Measurements from ENCODE around the gene GBA3.

GBA3 gene

GRCh38 chr4:22672944-22673343, 19.8 kb upstream of the GBA3 start:
- Histone ChIP-seq H3K27ac (ENCODE audit: low read depth, low read length) (no peak overlapping the region), H3K27me3 (ENCODE audit: control insufficient read depth in 1 of 2, insufficient read depth in 2 of 2, low read length in 2 of 2) (no peaks in the 10 kb centered on the region), H3K4me3 (ENCODE audit: low read depth in 1 of 2, low read length in 2 of 2) (no peak overlapping the region)

DNA sequence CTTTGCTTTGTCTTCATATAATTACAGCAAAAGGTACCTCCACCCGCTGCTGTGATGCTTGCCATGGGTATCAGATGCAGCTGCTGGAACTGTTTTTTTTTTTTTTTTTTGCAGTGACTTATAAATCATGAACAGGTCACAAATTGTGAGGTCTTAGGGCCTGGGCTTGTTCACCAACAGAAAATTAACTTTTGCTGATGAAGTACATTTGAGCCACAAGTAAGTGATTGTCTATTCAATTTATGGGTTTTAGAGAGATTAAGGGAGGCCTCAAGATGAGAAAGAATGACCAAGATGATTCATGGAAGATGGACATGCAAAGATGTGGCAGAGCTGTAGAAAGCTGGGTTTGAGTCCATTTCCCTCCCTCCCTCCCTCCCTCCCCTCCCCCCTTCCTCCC, 18.0 kb upstream of the GBA3 start:
- H3K27ac ChIP-seq (ENCODE audit: low read depth, low read length) = no peak overlapping the region
- peaks cover 26% of the 10 kb centered on the region for H3K4me1 ChIP-seq (ENCODE audit: insufficient read depth, low read length)
- H3K9ac ChIP-seq (ENCODE audit: low read length) = no peak overlapping the region
- no peak overlapping the region for H3K4me3 ChIP-seq (ENCODE audit: low read depth in 1 of 2, low read length in 2 of 2)
- H3K36me3 ChIP-seq (ENCODE audit: insufficient read depth, low read length) = no peaks in the 10 kb centered on the region
- no peaks in the 10 kb centered on the region for H3K9me3 ChIP-seq (ENCODE audit: low read length)
- no peaks in the 10 kb centered on the region for H3K27me3 ChIP-seq (ENCODE audit: control insufficient read depth in 1 of 2, insufficient read depth in 2 of 2, low read length in 2 of 2)

More at GRCh38 chr4:22672944-22673343, 19.8 kb upstream of the GBA3 start:
- Histone ChIP-seq H3K9ac (ENCODE audit: low read length) (no peak overlapping the region), H3K36me3 (ENCODE audit: insufficient read depth, low read length) (no peaks in the 10 kb centered on the region), H3K4me1 (ENCODE audit: insufficient read depth, low read length) (peaks cover 10% of the 10 kb centered on the region), H3K9me3 (ENCODE audit: low read length) (no peaks in the 10 kb centered on the region)

DNA sequence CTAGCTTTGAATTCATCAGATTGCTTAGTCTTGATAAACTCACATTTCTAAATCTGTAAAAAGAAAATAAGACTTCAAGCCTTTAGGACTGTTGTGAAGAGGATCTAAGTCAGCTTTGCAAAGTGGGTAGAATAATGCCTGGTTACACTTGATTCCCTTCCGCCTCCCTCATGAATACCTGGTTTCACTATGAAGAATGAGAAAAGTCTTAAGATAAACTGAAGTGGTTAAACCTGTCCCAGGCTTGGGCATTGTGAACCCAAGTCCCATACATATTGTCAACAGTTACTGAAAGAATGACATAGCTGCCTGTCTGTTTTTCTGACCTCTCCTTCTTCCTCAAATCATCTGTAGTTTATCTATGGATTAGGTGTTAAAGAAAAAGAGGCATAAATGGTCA, 16.7 kb upstream of the GBA3 start:
- no peak overlapping the region for H3K9ac ChIP-seq (ENCODE audit: low read length)
- H3K27me3 ChIP-seq (ENCODE audit: control insufficient read depth in 1 of 2, insufficient read depth in 2 of 2, low read length in 2 of 2) = no peaks in the 10 kb centered on the region
- no peak overlapping the region for H3K4me3 ChIP-seq (ENCODE audit: low read depth in 1 of 2, low read length in 2 of 2)
- no peaks in the 10 kb centered on the region for H3K9me3 ChIP-seq (ENCODE audit: low read length)
- H3K36me3 ChIP-seq (ENCODE audit: insufficient read depth, low read length) = no peaks in the 10 kb centered on the region
- H3K27ac ChIP-seq (ENCODE audit: low read depth, low read length) = no peak overlapping the region
- peaks cover 37% of the 10 kb centered on the region for H3K4me1 ChIP-seq (ENCODE audit: insufficient read depth, low read length)

DNA sequence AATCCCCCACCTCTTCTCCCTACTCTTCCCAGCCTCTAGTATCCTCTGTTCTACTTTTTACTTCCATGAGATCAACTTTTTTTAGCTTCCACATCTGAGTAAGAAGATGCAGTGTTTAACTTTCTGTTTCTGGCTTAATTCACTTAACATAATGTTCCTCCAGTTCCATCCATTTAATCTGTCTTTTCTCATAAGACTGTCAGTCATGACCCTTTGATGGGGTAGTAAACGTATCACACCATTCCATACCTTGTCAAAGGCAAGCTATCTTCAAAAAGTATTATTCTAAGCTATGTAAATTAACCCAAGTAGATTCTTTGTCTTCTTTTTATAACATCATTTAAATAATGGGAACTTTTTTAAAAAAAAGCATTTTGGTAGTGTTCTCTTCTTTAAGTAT, 15.0 kb upstream of the GBA3 start:
- no peaks in the 10 kb centered on the region for H3K36me3 ChIP-seq (ENCODE audit: insufficient read depth, low read length)
- H3K27ac ChIP-seq (ENCODE audit: low read depth, low read length) = peak overlapping the region; percentile 48
- peaks cover 37% of the 10 kb centered on the region for H3K4me1 ChIP-seq (ENCODE audit: insufficient read depth, low read length)
- no peaks in the 10 kb centered on the region for H3K27me3 ChIP-seq (ENCODE audit: control insufficient read depth in 1 of 2, insufficient read depth in 2 of 2, low read length in 2 of 2)
- no peak overlapping the region for H3K9ac ChIP-seq (ENCODE audit: low read length)
- no peaks in the 10 kb centered on the region for H3K9me3 ChIP-seq (ENCODE audit: low read length)
- H3K4me3 ChIP-seq (ENCODE audit: low read depth in 1 of 2, low read length in 2 of 2) = no peak overlapping the region

- no peak overlapping the region for H3K4me3 ChIP-seq (ENCODE audit: low read depth in 1 of 2, low read length in 2 of 2)
- H3K27ac ChIP-seq (ENCODE audit: low read depth, low read length) = peak overlapping the region; percentile 28
- H3K36me3 ChIP-seq (ENCODE audit: insufficient read depth, low read length) = no peaks in the 10 kb centered on the region
These were observed 13.5 kb upstream of the GBA3 start for GRCh38 chr4:22678940-22679854.

DNA sequence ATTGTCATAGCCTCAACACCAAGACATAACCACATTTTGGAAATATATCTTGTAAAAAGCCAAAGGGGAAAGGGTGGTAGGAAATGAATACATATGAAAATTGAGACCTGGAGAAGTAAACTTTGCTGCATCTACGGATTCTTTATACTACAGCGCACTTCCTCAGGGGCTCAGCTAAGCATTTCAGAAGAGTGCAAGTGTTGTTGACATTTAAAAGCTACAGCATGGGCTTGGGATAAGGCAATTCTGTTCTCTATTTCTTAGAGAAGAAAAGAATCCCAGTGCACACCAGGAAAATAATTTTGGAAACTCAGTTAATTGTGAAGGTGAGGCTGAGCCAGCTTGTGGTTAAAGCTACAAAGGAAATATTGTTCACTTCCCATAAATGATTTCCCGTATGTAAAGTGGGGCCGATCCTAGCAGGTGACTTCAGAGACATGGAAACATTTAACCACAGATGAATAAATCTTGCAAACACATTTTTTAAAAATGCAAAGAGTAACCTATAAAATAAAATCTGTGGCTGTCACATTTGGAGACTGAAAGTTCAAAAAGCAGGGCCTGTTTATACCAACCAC, 12.6 kb upstream of the GBA3 start:
- Histone ChIP-seq H3K27me3 (ENCODE audit: control insufficient read depth in 1 of 2, insufficient read depth in 2 of 2, low read length in 2 of 2) (no peaks in the 10 kb centered on the region), H3K9ac (ENCODE audit: low read length) (no peak overlapping the region), H3K4me3 (ENCODE audit: low read depth in 1 of 2, low read length in 2 of 2) (no peak overlapping the region), H3K9me3 (ENCODE audit: low read length) (no peaks in the 10 kb centered on the region), H3K36me3 (ENCODE audit: insufficient read depth, low read length) (no peaks in the 10 kb centered on the region), H3K4me1 (ENCODE audit: insufficient read depth, low read length) (peaks cover 33% of the 10 kb centered on the region), H3K27ac (ENCODE audit: low read depth, low read length) (no peak overlapping the region)

More at GRCh38 chr4:22678940-22679854, 13.5 kb upstream of the GBA3 start:
- Histone ChIP-seq H3K9ac (ENCODE audit: low read length) (no peak overlapping the region), H3K9me3 (ENCODE audit: low read length) (no peaks in the 10 kb centered on the region), H3K27me3 (ENCODE audit: control insufficient read depth in 1 of 2, insufficient read depth in 2 of 2, low read length in 2 of 2) (no peaks in the 10 kb centered on the region), H3K4me1 (ENCODE audit: insufficient read depth, low read length) (peaks cover 37% of the 10 kb centered on the region)

- no peak overlapping the region for H3K9ac ChIP-seq (ENCODE audit: low read length)
- no peaks in the 10 kb centered on the region for H3K36me3 ChIP-seq (ENCODE audit: insufficient read depth, low read length)
- H3K4me1 ChIP-seq (ENCODE audit: insufficient read depth, low read length) = peaks cover 33% of the 10 kb centered on the region
- no peak overlapping the region for H3K27ac ChIP-seq (ENCODE audit: low read depth, low read length)
- no peaks in the 10 kb centered on the region for H3K27me3 ChIP-seq (ENCODE audit: control insufficient read depth in 1 of 2, insufficient read depth in 2 of 2, low read length in 2 of 2)
- H3K9me3 ChIP-seq (ENCODE audit: low read length) = no peaks in the 10 kb centered on the region
- no peak overlapping the region for H3K4me3 ChIP-seq (ENCODE audit: low read depth in 1 of 2, low read length in 2 of 2)
These were observed 9.0 kb upstream of the GBA3 start for GRCh38 chr4:22683726-22684125.

GRCh38 chr4:22686141-22686540, 6.6 kb upstream of the GBA3 start:
- H3K27me3 ChIP-seq (ENCODE audit: control insufficient read depth in 1 of 2, insufficient read depth in 2 of 2, low read length in 2 of 2) = no peaks in the 10 kb centered on the region
- no peak overlapping the region for H3K9ac ChIP-seq (ENCODE audit: low read length)
- no peak overlapping the region for H3K27ac ChIP-seq (ENCODE audit: low read depth, low read length)
- no peaks in the 10 kb centered on the region for H3K9me3 ChIP-seq (ENCODE audit: low read length)
- peaks cover 13% of the 10 kb centered on the region for H3K4me1 ChIP-seq (ENCODE audit: insufficient read depth, low read length)
- no peak overlapping the region for H3K4me3 ChIP-seq (ENCODE audit: low read depth in 1 of 2, low read length in 2 of 2)
- no peaks in the 10 kb centered on the region for H3K36me3 ChIP-seq (ENCODE audit: insufficient read depth, low read length)

- H3K27ac ChIP-seq (ENCODE audit: low read depth, low read length) = no peak overlapping the region
- H3K9ac ChIP-seq (ENCODE audit: low read length) = no peak overlapping the region
- no peaks in the 10 kb centered on the region for H3K9me3 ChIP-seq (ENCODE audit: low read length)
- no peak overlapping the region for H3K4me3 ChIP-seq (ENCODE audit: low read depth in 1 of 2, low read length in 2 of 2)
- H3K27me3 ChIP-seq (ENCODE audit: control insufficient read depth in 1 of 2, insufficient read depth in 2 of 2, low read length in 2 of 2) = no peaks in the 10 kb centered on the region
- H3K36me3 ChIP-seq (ENCODE audit: insufficient read depth, low read length) = no peaks in the 10 kb centered on the region
- peaks cover 13% of the 10 kb centered on the region for H3K4me1 ChIP-seq (ENCODE audit: insufficient read depth, low read length)
These were observed 4.5 kb upstream of the GBA3 start for GRCh38 chr4:22688236-22688635.

DNA sequence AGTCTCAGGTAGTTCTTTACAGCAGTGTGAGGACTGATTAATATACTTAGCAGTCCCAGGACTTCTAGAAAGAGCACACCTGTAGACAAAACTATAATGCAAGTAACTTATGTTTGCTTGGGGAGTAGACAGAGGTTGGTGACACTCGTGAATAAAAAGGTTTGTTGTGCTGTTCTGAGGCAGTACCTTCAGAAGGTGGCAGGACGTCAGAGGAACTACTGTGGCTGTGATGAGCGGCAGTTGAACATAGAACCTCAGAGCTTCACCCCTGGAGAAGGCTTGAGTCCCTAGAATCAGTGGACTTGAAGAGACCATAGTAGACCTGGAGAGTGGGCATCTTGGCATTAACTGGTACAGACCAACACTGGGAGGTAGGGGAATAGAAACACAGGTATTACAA, 3.3 kb upstream of the GBA3 start:
- no peak overlapping the region for H3K4me3 ChIP-seq (ENCODE audit: low read depth in 1 of 2, low read length in 2 of 2)
- H3K27ac ChIP-seq (ENCODE audit: low read depth, low read length) = no peak overlapping the region
- H3K4me1 ChIP-seq (ENCODE audit: insufficient read depth, low read length) = peaks cover 13% of the 10 kb centered on the region
- no peak overlapping the region for H3K9ac ChIP-seq (ENCODE audit: low read length)
- no peaks in the 10 kb centered on the region for H3K36me3 ChIP-seq (ENCODE audit: insufficient read depth, low read length)
- H3K27me3 ChIP-seq (ENCODE audit: control insufficient read depth in 1 of 2, insufficient read depth in 2 of 2, low read length in 2 of 2) = no peaks in the 10 kb centered on the region
- H3K9me3 ChIP-seq (ENCODE audit: low read length) = no peaks in the 10 kb centered on the region

DNA sequence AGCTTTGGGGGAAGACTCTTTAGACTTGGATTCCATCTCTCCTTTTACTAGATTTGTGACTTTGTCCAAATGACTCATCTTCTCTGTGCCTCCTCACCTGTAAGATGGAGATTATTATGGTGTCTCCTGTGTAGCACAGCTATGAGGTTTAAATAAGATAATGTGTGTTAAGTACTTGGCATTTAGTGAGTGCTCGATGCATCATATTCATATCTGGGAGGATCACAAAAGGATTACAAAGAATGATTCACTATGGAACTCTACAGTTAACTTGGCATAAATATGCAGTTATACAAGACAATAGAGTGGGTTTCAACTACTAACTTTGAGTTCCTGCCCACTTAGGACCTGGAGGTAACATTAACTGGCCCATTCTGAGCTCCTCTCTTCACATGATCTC, 2.3 kb downstream of the GBA3 start:
- H3K4me1 ChIP-seq (ENCODE audit: insufficient read depth, low read length) = no peaks in the 10 kb centered on the region
- no peak overlapping the region for H3K4me3 ChIP-seq (ENCODE audit: low read depth in 1 of 2, low read length in 2 of 2)
- no peaks in the 10 kb centered on the region for H3K27me3 ChIP-seq (ENCODE audit: control insufficient read depth in 1 of 2, insufficient read depth in 2 of 2, low read length in 2 of 2)
- no peaks in the 10 kb centered on the region for H3K9me3 ChIP-seq (ENCODE audit: low read length)
- no peak overlapping the region for H3K9ac ChIP-seq (ENCODE audit: low read length)
- H3K36me3 ChIP-seq (ENCODE audit: insufficient read depth, low read length) = no peaks in the 10 kb centered on the region
- no peak overlapping the region for H3K27ac ChIP-seq (ENCODE audit: low read depth, low read length)

DNA sequence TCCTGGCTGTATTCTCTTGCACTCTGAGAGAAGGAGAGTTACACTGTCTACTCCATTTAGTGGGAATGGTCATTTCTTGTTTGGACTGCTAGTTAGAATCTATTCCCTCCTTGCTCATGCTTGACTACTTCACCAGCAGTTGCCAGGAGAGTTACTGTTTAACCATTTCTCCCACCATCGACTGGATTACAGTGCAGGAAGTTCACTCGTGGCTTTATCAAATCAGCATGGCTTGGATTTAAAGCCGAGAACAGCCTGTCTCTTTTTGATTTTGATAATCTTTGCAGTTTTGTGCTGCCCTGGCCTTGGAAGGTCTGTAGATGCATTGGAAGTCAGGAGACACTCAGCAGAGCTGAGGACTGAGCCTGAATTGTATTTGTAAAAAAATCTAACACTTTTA, 3.2 kb downstream of the GBA3 start:
- no peaks in the 10 kb centered on the region for H3K36me3 ChIP-seq (ENCODE audit: insufficient read depth, low read length)
- no peaks in the 10 kb centered on the region for H3K9me3 ChIP-seq (ENCODE audit: low read length)
- H3K27me3 ChIP-seq (ENCODE audit: control insufficient read depth in 1 of 2, insufficient read depth in 2 of 2, low read length in 2 of 2) = no peaks in the 10 kb centered on the region
- H3K4me3 ChIP-seq (ENCODE audit: low read depth in 1 of 2, low read length in 2 of 2) = no peak overlapping the region
- no peak overlapping the region for H3K27ac ChIP-seq (ENCODE audit: low read depth, low read length)
- no peak overlapping the region for H3K9ac ChIP-seq (ENCODE audit: low read length)
- H3K4me1 ChIP-seq (ENCODE audit: insufficient read depth, low read length) = no peaks in the 10 kb centered on the region

Data from muscle layer of colon (tissue), 2 donors.